ENCODE data around the gene TRAPPC3.

Gene TRAPPC3

DNA sequence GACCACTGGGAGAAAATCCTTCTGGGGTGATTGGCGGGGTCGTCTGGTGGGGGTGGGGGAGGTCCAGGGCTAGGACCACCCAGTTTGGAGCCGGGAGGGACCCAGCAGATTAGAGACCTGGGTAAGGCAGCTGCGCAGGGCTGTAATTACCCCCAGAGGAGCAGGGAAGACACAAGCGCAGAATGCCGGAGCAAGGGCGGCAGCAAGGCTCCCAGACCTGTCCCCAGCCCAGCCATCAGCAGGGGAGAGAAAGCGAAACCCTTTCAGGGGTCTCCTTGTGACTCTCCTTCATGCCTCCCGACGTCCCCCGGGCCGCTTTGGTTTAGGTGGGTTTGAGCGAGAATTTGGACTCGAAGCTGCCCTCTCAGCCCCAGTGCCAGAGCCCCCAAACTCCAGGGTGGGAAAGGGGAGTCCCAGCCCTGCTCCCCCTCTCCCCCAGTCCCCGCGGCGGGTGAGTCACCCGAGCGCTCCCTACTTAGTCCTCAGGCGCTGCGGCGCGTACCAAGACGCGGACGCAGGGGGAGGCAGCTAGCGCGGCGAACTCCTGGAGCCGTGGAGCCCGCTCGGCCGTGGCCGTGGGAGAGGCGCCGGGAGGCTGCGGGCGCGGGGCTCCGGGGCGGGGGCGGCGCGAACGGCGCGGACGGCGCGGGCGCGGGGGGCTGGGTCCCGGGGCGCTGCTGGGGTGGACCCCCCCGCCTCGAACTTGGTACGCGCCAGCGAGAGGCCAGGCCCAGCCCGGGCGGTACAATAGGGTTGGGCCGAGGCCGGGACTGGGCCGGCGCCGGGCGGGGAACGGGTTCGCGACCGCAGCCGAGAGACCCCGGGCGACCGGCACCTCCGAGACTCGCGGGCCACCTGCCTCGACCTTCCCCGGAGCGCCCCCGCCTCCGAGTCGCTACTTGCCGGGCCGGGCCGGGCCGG, 6.4 kb upstream of the TRAPPC3 start, which contains the start of gene MAP7D1:
TSS of gene MAP7D1 (plus strand) at position 753 of the 921 bp plus-strand sequence. CDS start 258 bp downstream, outside the sequence.
- peak within 1 kb of the TSS; percentile 69 for H2AK5ac ChIP-seq (ENCODE audit: low read length, severe bottlenecking)

GRCh38 chr1:36154765-36155407, 5.6 kb upstream of the TRAPPC3 start:
- no peaks in the 10 kb centered on the region for H3K9me3 ChIP-seq (ENCODE audit: control insufficient read depth, low read length)
- peak overlapping the region; percentile 85 to 90 for H3K18ac ChIP-seq (ENCODE audit: low read depth in 1 of 2, low read length in 2 of 2)
- WGBS, result 44% methylated on average over 3 of the region's 6 CpGs
- no peaks in the 10 kb centered on the region for H3K27me3 ChIP-seq (ENCODE audit: control insufficient read depth in 1 of 2, insufficient read depth in 1 of 2, low read length in 2 of 2)
- peak overlapping the region; percentile 95 for H4K8ac ChIP-seq (ENCODE audit: low read length)
- peak overlapping the region; percentile 91 to 98 for H3K4me3 ChIP-seq (ENCODE audit: insufficient read depth in 1 of 2, low read depth in 1 of 2, low read length in 2 of 2)
- peak overlapping the region; percentile 100 for H3K9ac ChIP-seq (ENCODE audit: low read length)
- no peak overlapping the region for H2AFZ ChIP-seq (ENCODE audit: low read depth, low read length)
- H2BK5ac ChIP-seq (ENCODE audit: low read depth, low read length, poor library complexity, severe bottlenecking), result peak overlapping the region; percentile 87
- peak overlapping the region; percentile 69 for H2AK5ac ChIP-seq (ENCODE audit: low read length, severe bottlenecking)
- peak overlapping the region; percentile 50 to 75 for H2BK12ac ChIP-seq (ENCODE audit: low read length in 2 of 2)
- no peak for DNase-seq
- peak overlapping the region; percentile 90 for H3K4me2 ChIP-seq (ENCODE audit: low read length, poor library complexity, severe bottlenecking)
- no peak overlapping the region for H3K23ac ChIP-seq (ENCODE audit: low read length in 2 of 2)
- H3K36me3 ChIP-seq (ENCODE audit: control insufficient read depth in 1 of 2, insufficient read depth in 2 of 2, low read depth in 1 of 2, low read length in 2 of 2), result peaks cover 16 to 19% of the 10 kb centered on the region in 2 experiments
- H3K79me1 ChIP-seq (replicated peaks; ENCODE audit: low read length, poor library complexity, severe bottlenecking), result peaks cover 4% of the 10 kb centered on the region
- H3K4ac ChIP-seq (ENCODE audit: low read depth in 1 of 2, low read length in 2 of 2), result peak overlapping the region; percentile 95 to 99
- H3K27ac ChIP-seq (ENCODE audit: low read length, poor library complexity, severe bottlenecking), result peak overlapping the region; percentile 85
- peak overlapping the region; percentile 99 for H2BK15ac ChIP-seq (ENCODE audit: low read depth, poor library complexity, severe bottlenecking)
- H2BK120ac ChIP-seq (ENCODE audit: low read depth, low read length), result peak overlapping the region; percentile 89
- H3K14ac ChIP-seq (ENCODE audit: low read length in 2 of 2), result peak overlapping the region in 1 of 2 experiments; percentile 44
- H4K91ac ChIP-seq (ENCODE audit: low read length), result peak overlapping the region; percentile 92
- peaks cover 44% of the 10 kb centered on the region for H3K4me1 ChIP-seq (ENCODE audit: control insufficient read depth, insufficient read depth, low read depth, low read length)

More for the DNA sequence above, 6.4 kb upstream of the TRAPPC3 start, which contains the start of gene MAP7D1:
- Histone ChIP-seq H3K79me1 (replicated peaks; ENCODE audit: low read length, poor library complexity, severe bottlenecking) (peaks cover 4% of the 10 kb centered on the region), H3K4me1 (ENCODE audit: control insufficient read depth, insufficient read depth, low read depth, low read length) (peaks cover 42% of the 10 kb centered on the region), H3K23ac (ENCODE audit: low read length in 2 of 2) (peak within 1 kb of the TSS in 1 of 2 experiments; percentile 91), H3K27me3 (ENCODE audit: control insufficient read depth in 1 of 2, insufficient read depth in 1 of 2, low read length in 2 of 2) (no peaks in the 10 kb centered on the region), H2BK5ac (ENCODE audit: low read depth, low read length, poor library complexity, severe bottlenecking) (peak within 1 kb of the TSS; percentile 89), H3K4ac (ENCODE audit: low read depth in 1 of 2, low read length in 2 of 2) (peak within 1 kb of the TSS; percentile 98 to 99), H3K27ac (ENCODE audit: low read length, poor library complexity, severe bottlenecking) (peak within 1 kb of the TSS; percentile 85), H4K91ac (ENCODE audit: low read length) (peak within 1 kb of the TSS; percentile 99), H3K9ac (ENCODE audit: low read length) (peak within 1 kb of the TSS; percentile 100), H3K14ac (ENCODE audit: low read length in 2 of 2) (peak within 1 kb of the TSS in 1 of 2 experiments; percentile 93), H3K36me3 (ENCODE audit: control insufficient read depth in 1 of 2, insufficient read depth in 2 of 2, low read depth in 1 of 2, low read length in 2 of 2) (peaks cover 17 to 23% of the 10 kb centered on the region in 2 experiments), H2BK120ac (ENCODE audit: low read depth, low read length) (peak within 1 kb of the TSS; percentile 100), H3K4me3 (ENCODE audit: insufficient read depth in 1 of 2, low read depth in 1 of 2, low read length in 2 of 2) (peak within 1 kb of the TSS; percentile 93 to 98), H3K9me3 (ENCODE audit: control insufficient read depth, low read length) (no peaks in the 10 kb centered on the region), H4K8ac (ENCODE audit: low read length) (peak within 1 kb of the TSS; percentile 95), H2BK15ac (ENCODE audit: low read depth, poor library complexity, severe bottlenecking) (peak within 1 kb of the TSS; percentile 99), H2AFZ (ENCODE audit: low read depth, low read length) (peak within 1 kb of the TSS; percentile 29), H2BK12ac (ENCODE audit: low read length in 2 of 2) (peak within 1 kb of the TSS; percentile 68 to 97), H3K4me2 (ENCODE audit: low read length, poor library complexity, severe bottlenecking) (peak within 1 kb of the TSS; percentile 96), H3K18ac (ENCODE audit: low read depth in 1 of 2, low read length in 2 of 2) (peak within 1 kb of the TSS; percentile 99)
- DNase-seq, result peak; percentile 88
- under 1% methylated on average over 31 of the region's 88 CpGs for WGBS

- Histone ChIP-seq H2AK5ac (ENCODE audit: low read length, severe bottlenecking) (peak overlapping the region; percentile 46), H3K18ac (ENCODE audit: low read depth in 1 of 2, low read length in 2 of 2) (no peak overlapping the region), H3K4me1 (ENCODE audit: control insufficient read depth, insufficient read depth, low read depth, low read length) (peaks cover 40% of the 10 kb centered on the region), H3K27ac (ENCODE audit: low read length, poor library complexity, severe bottlenecking) (no peak overlapping the region), H3K4me3 (ENCODE audit: insufficient read depth in 1 of 2, low read depth in 1 of 2, low read length in 2 of 2) (no peak overlapping the region), H3K9ac (ENCODE audit: low read length) (peak overlapping the region; percentile 100), H2BK15ac (ENCODE audit: low read depth, poor library complexity, severe bottlenecking) (peak overlapping the region; percentile 15), H2BK12ac (ENCODE audit: low read length in 2 of 2) (peak overlapping the region in 1 of 2 experiments; percentile 21), H3K27me3 (ENCODE audit: control insufficient read depth in 1 of 2, insufficient read depth in 1 of 2, low read length in 2 of 2) (no peaks in the 10 kb centered on the region), H4K8ac (ENCODE audit: low read length) (no peak overlapping the region), H3K4me2 (ENCODE audit: low read length, poor library complexity, severe bottlenecking) (no peak overlapping the region), H2BK5ac (ENCODE audit: low read depth, low read length, poor library complexity, severe bottlenecking) (no peak overlapping the region), H3K79me1 (replicated peaks; ENCODE audit: low read length, poor library complexity, severe bottlenecking) (peaks cover 4% of the 10 kb centered on the region), H3K14ac (ENCODE audit: low read length in 2 of 2) (no peak overlapping the region), H3K23ac (ENCODE audit: low read length in 2 of 2) (no peak overlapping the region), H2BK120ac (ENCODE audit: low read depth, low read length) (no peak overlapping the region), H2AFZ (ENCODE audit: low read depth, low read length) (no peak overlapping the region), H3K9me3 (ENCODE audit: control insufficient read depth, low read length) (no peaks in the 10 kb centered on the region), H3K4ac (ENCODE audit: low read depth in 1 of 2, low read length in 2 of 2) (no peak overlapping the region), H4K91ac (ENCODE audit: low read length) (peak overlapping the region; percentile 73), H3K36me3 (ENCODE audit: control insufficient read depth in 1 of 2, insufficient read depth in 2 of 2, low read depth in 1 of 2, low read length in 2 of 2) (peaks cover 10 to 14% of the 10 kb centered on the region in 2 experiments)
- WGBS, result 84% methylated on average over 6 of the region's 6 CpGs
- DNase-seq, result no peak
These were observed 5.0 kb upstream of the TRAPPC3 start for GRCh38 chr1:36154335-36154734.

Data from mesenchymal stem cell (in vitro differentiated cells and primary cell).